Panc1 (cell line): ENCODE data around the gene ERBB2. TPM values are rescaled to one million over a fixed set of nuclear protein-coding genes. Genes with fewer than 3 reads are reported as not detected.

Source experiments
- ATAC-seq: fragments of 200-7000 bp; cut with Tn5 transposase; 2 replicates; pipeline ENCODE4 v1.9.1; 2020; ENCODE audit warnings: mild to moderate bottlenecking, moderate library complexity
- BruUV-seq: library from RNA; stranded (reverse); fragments of 400-500 nt; replicated peaks from 2 replicates; lab custom pipeline; 2021; lab: Mats Ljungman, UMichigan
- CTCF ChIA-PET: fragments of 300-600 bp; sonication (Branson Sonifier 250); formaldehyde crosslinking; loops from one replicate; lab custom pipeline; 2022; ENCODE audit warnings: antibody characterized with exemption; lab: Charles Lee
- POLR2A ChIA-PET: fragments of 300-600 bp; sonication (Branson Sonifier 250); formaldehyde crosslinking; loops from one replicate; lab custom pipeline; 2022; ENCODE audit warnings: antibody characterized with exemption; lab: Charles Lee
- DNase-seq: peaks from one replicate; pipeline ENCODE4 v3.0.0-alpha.2; 2010; ENCODE audit warnings: low read depth, low spot score
- H3K27ac ChIP-seq: 2 replicates; pipeline ENCODE4 v1.5.1; 2011; ENCODE audit warnings: mild to moderate bottlenecking, low read length, inconsistent platforms
- H3K27me3 ChIP-seq: fragments of 200-500 bp; sonication (Bioruptor generic); 2 replicates; pipeline ENCODE4 v1.6.0; 2014; ENCODE audit warnings: low read length, inconsistent platforms; ENCODE audit not compliant: control insufficient read depth, insufficient read depth
- H3K36me3 ChIP-seq: fragments of 200-500 bp; sonication (Bioruptor generic); 2 replicates; pipeline ENCODE4 v1.5.1; 2014; ENCODE audit warnings: inconsistent platforms, mild to moderate bottlenecking, low read length, moderate library complexity; ENCODE audit not compliant: control insufficient read depth, insufficient read depth
- H3K4me1 ChIP-seq: 2 replicates; pipeline ENCODE4 v1.5.1; 2011; ENCODE audit warnings: inconsistent platforms, mild to moderate bottlenecking, low read length, moderate library complexity; ENCODE audit not compliant: control insufficient read depth, insufficient read depth
- H3K4me3 ChIP-seq, 2 experiments: 2 replicates each; pipeline ENCODE4 v1.5.1; 2011 to 2012; ENCODE audit warnings: low read depth in 2 of 2, low read length in 2 of 2, mild to moderate bottlenecking in 2 of 2, inconsistent platforms in 1 of 2, moderate library complexity in 1 of 2
- H3K9me3 ChIP-seq: fragments of 200-500 bp; sonication (Bioruptor generic); 2 replicates; pipeline ENCODE4 v1.5.1; 2014; ENCODE audit warnings: low read depth, mild to moderate bottlenecking, inconsistent platforms, low read length, moderate library complexity; ENCODE audit not compliant: control insufficient read depth, insufficient read depth
- CTCF ChIP-seq: fragments of 450-650 bp; IDR thresholded peaks from 2 replicates; pipeline ENCODE4 v1.5.1; 2017; ENCODE audit warnings: mild to moderate bottlenecking
- POLR2AphosphoS5 ChIP-seq: IDR thresholded peaks from 2 replicates; pipeline ENCODE4 v1.6.1; 2012; ENCODE audit warnings: mild to moderate bottlenecking, low read depth, low read length, moderate library complexity
- REST ChIP-seq, 2 experiments: IDR thresholded peaks; 2 replicates each; pipeline ENCODE4 v1.6.1; 2011 to 2012; ENCODE audit warnings: low read depth in 2 of 2, control low read depth in 1 of 2, low read length in 1 of 2, mild to moderate bottlenecking in 1 of 2, moderate library complexity in 1 of 2; ENCODE audit not compliant: insufficient read depth in 1 of 2
- SIN3A ChIP-seq: IDR thresholded peaks from 2 replicates; pipeline ENCODE4 v1.6.1; 2012; ENCODE audit warnings: low read depth, mild to moderate bottlenecking, low read length, moderate library complexity, borderline replicate concordance; ENCODE audit not compliant: insufficient read depth
- TCF7L2 ChIP-seq: IDR thresholded peaks from 2 replicates; pipeline ENCODE4 v1.6.1; 2011; ENCODE audit warnings: mild to moderate bottlenecking, low read depth, low read length, inconsistent platforms
- in situ Hi-C: cut with HindIII; loops from 2 replicates; pipeline ENCODE4 v1.10.0; 2016; ENCODE audit warnings: low sequenced_read_pairs, low pct_unique_long_range_greater_than_20kb
- intact Hi-C: fragments of 100-400 bp; cut with micrococcal nuclease; formaldehyde crosslinking; loops from one replicate; pipeline ENCODE4 v1.10.0; 2022; ENCODE audit not compliant: unreplicated experiment
- total RNA-seq: library from RNA; stranded (reverse); gene quantifications from one replicate; pipeline ENCODE4 v1.2.1, GENCODE V29; 2021; ENCODE audit not compliant: unreplicated experiment

ERBB2 gene
- total RNA-seq, 1 experiment from 2014 or later: 68.6 TPM

- H3K9me3 ChIP-seq: no peaks in the 10 kb centered on the region
- no peaks in the 10 kb centered on the region; the same call in 1 of the 2 replicates for H3K36me3 ChIP-seq
- in situ Hi-C loops: no loop called here
- no peaks in the 10 kb centered on the region for H3K27me3 ChIP-seq
- no peak overlapping the region for H3K4me3 ChIP-seq
- TF ChIP-seq SIN3A (no peak), POLR2AphosphoS5 (no peak), REST (IDR thresholded peaks at IDR 0.05; ENCODE audit: insufficient read depth in 1 of 2, low read depth in 2 of 2, low read length in 1 of 2) (no peak), TCF7L2 (no peak)
- H3K4me1 ChIP-seq: peaks cover 32% of the 10 kb centered on the region
- ChIA-PET POLR2A (no interaction called here), CTCF (no interaction called here)
- DNase-seq: no peak
- no TSS peak for BruUV-seq
- no peak for ATAC-seq
- H3K27ac ChIP-seq: no peak overlapping the region
- intact Hi-C loops: no loop called here
Measured at GRCh38 chr17:39742126-39742855, 42.4 kb downstream of the ERBB2 start.

- no peak for DNase-seq
- no TSS peak for BruUV-seq
- Histone ChIP-seq H3K4me3 (no peak overlapping the region), H3K36me3 (no peaks in the 10 kb centered on the region; the same call in 1 of the 2 replicates), H3K27me3 (no peaks in the 10 kb centered on the region), H3K27ac (no peak overlapping the region), H3K4me1 (peaks cover 30% of the 10 kb centered on the region), H3K9me3 (no peaks in the 10 kb centered on the region)
- ChIA-PET POLR2A (no interaction called here), CTCF (no interaction called here)
- TF ChIP-seq POLR2AphosphoS5: no peak
- TF ChIP-seq TCF7L2: no peak
- no peak for TF ChIP-seq REST (IDR thresholded peaks at IDR 0.05; ENCODE audit: insufficient read depth in 1 of 2, low read depth in 2 of 2, low read length in 1 of 2)
- no peak for TF ChIP-seq CTCF
- TF ChIP-seq SIN3A: no peak
- intact Hi-C loops: no loop called here
- ATAC-seq: no peak
- in situ Hi-C loops: no loop called here
Measured at GRCh38 chr17:39742856-39743436, 43.1 kb downstream of the ERBB2 start.
